Measurements from ENCODE around the gene ARHGEF12. TPM values are rescaled to one million over a fixed set of nuclear protein-coding genes. Genes with fewer than 3 reads are reported as not detected.
A peak's percentile ranks its signal among the peaks of the same experiment; 100 is the strongest.

The ARHGEF12 gene
- total and polyA plus RNA-seq, 10 of the 15 experiments (the other 5 are each of a cell fraction or from before 2014, with no cell fraction given): 2.7 to 40.8 (median 20.9) TPM

DNA sequence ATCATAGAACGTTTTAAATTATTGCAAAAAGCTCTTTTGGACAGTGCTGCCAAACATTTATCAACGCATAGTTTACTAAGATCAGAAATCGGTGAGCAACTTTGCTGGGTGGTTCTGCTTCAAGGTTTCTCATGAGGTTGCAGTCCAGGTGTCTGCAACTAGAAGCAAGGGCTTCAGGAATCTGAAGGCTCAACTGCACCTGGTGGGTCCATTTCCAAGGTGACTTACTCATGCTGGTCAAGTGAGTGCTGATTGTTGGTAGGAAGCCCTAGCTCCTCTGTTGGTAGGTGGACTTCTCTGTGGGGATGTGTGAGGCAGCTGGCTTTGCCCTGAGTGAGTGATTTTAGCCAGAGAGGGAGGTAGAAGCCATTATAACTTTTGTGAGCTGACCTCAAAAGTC, 22.5 kb downstream of the ARHGEF12 start:
- ChIA-PET SMC1A (ENCODE audit: uncharacterized antibody, unreplicated experiment) (interaction anchor here (1.0 to 2.3 kb wide), 4 partner anchors 9 to 42 kb away, joined by 3 to 6 read pairs (median 4); no protein-coding TSS in a partner anchor), POLR2A (no interaction called here), CTCF (interaction anchor here (1.3 to 1.4 kb wide), 3 partner anchors 10 to 37 kb away, joined by 4 to 6 read pairs (median 4); partner anchors contain the start of gene ARHGEF12), RAD21 (ENCODE audit: unreplicated experiment) (no interaction called here)
- Histone ChIP-seq H3K79me2 (ENCODE audit: control insufficient read depth, insufficient read depth, low read length) (no peaks in the 10 kb centered on the region; the same call in 1 of the 2 replicates), H3K27ac (ENCODE audit: control insufficient read depth, insufficient read depth) (no peak overlapping the region), H3K27me3 (replicated peaks in 1 of 2; ENCODE audit: control insufficient read depth in 2 of 2, insufficient read depth in 2 of 2, low read length in 1 of 2) (no peaks in the 10 kb centered on the region), H3K4me2 (ENCODE audit: control insufficient read depth, insufficient read depth) (no peak overlapping the region), H3K4me1 (ENCODE audit: control insufficient read depth, insufficient read depth, low read length) (no peaks in the 10 kb centered on the region), H3K4me3 (no peak overlapping the region), H4K20me1 (ENCODE audit: control insufficient read depth, insufficient read depth) (no peaks in the 10 kb centered on the region), H3K9ac (ENCODE audit: control insufficient read depth, insufficient read depth, low read length) (no peak overlapping the region), H3K36me3 (ENCODE audit: control insufficient read depth in 2 of 2, insufficient read depth in 2 of 2, low read length in 1 of 2) (no peaks in the 10 kb centered on the region; a peak in 2 of 4 replicates), H2AFZ (ENCODE audit: control insufficient read depth, low read depth, low read length) (no peak overlapping the region), H3K9me3 (replicated peaks; ENCODE audit: control insufficient read depth, insufficient read depth, low read length) (no peaks in the 10 kb centered on the region; the same call in 2 of the 3 replicates)
- no peak for FAIRE-seq
- ATAC-seq: no peak; the same call in 2 of the 3 replicates
- intact Hi-C loops (cut with micrococcal nuclease; ENCODE audit: unreplicated experiment): no loop called here
- TSS peak; percentile 13 for BruUV-seq (replicated peaks)
- no peak for DNase-seq (ENCODE audit: low read depth, low spot score)
- TF ChIP-seq, protein P1, sequence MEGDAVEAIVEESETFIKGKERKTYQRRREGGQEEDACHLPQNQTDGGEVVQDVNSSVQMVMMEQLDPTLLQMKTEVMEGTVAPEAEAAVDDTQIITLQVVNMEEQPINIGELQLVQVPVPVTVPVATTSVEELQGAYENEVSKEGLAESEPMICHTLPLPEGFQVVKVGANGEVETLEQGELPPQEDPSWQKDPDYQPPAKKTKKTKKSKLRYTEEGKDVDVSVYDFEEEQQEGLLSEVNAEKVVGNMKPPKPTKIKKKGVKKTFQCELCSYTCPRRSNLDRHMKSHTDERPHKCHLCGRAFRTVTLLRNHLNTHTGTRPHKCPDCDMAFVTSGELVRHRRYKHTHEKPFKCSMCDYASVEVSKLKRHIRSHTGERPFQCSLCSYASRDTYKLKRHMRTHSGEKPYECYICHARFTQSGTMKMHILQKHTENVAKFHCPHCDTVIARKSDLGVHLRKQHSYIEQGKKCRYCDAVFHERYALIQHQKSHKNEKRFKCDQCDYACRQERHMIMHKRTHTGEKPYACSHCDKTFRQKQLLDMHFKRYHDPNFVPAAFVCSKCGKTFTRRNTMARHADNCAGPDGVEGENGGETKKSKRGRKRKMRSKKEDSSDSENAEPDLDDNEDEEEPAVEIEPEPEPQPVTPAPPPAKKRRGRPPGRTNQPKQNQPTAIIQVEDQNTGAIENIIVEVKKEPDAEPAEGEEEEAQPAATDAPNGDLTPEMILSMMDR (IDR thresholded peaks at IDR 0.05 in 2 of 3, conservative IDR thresholded peaks at IDR 0.05 in 1 of 3; ENCODE audit: control insufficient read depth in 2 of 3, extremely low read depth in 1 of 3, insufficient read depth in 1 of 3, low read depth in 3 of 3, low read length in 3 of 3): no peak
- TF ChIP-seq, protein P2, sequence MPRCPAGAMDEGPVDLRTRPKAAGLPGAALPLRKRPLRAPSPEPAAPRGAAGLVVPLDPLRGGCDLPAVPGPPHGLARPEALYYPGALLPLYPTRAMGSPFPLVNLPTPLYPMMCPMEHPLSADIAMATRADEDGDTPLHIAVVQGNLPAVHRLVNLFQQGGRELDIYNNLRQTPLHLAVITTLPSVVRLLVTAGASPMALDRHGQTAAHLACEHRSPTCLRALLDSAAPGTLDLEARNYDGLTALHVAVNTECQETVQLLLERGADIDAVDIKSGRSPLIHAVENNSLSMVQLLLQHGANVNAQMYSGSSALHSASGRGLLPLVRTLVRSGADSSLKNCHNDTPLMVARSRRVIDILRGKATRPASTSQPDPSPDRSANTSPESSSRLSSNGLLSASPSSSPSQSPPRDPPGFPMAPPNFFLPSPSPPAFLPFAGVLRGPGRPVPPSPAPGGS (IDR thresholded peaks at IDR 0.05; ENCODE audit: borderline replicate concordance, insufficient read depth, low read depth, low read length, poor library complexity, severe bottlenecking): no peak
- no peak for TF ChIP-seq NFYA (IDR thresholded peaks at IDR 0.05; ENCODE audit: borderline replicate concordance, low read depth, low read length)
- no peak for TF ChIP-seq SUZ12 (IDR thresholded peaks at IDR 0.05; ENCODE audit: unreplicated experiment)
- no peak for TF ChIP-seq LARP7 (IDR thresholded peaks at IDR 0.05)
- no peak for TF ChIP-seq CEBPB (IDR thresholded peaks at IDR 0.05; ENCODE audit: borderline replicate concordance in 1 of 2, low read depth in 2 of 2, low read length in 2 of 2)
- TF ChIP-seq POLR2AphosphoS2 (IDR thresholded peaks at IDR 0.05; ENCODE audit: low read depth, low read length): no peak
- no peak for TF ChIP-seq CREB1 (IDR thresholded peaks at IDR 0.05; ENCODE audit: low read depth)
- no peak for TF ChIP-seq CREM (IDR thresholded peaks at IDR 0.05; ENCODE audit: low read depth)
- TF ChIP-seq, protein P3, sequence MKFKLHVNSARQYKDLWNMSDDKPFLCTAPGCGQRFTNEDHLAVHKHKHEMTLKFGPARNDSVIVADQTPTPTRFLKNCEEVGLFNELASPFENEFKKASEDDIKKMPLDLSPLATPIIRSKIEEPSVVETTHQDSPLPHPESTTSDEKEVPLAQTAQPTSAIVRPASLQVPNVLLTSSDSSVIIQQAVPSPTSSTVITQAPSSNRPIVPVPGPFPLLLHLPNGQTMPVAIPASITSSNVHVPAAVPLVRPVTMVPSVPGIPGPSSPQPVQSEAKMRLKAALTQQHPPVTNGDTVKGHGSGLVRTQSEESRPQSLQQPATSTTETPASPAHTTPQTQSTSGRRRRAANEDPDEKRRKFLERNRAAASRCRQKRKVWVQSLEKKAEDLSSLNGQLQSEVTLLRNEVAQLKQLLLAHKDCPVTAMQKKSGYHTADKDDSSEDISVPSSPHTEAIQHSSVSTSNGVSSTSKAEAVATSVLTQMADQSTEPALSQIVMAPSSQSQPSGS (IDR thresholded peaks at IDR 0.05; ENCODE audit: low read length): no peak
- TF ChIP-seq POLR2AphosphoS5 (IDR thresholded peaks at IDR 0.05; ENCODE audit: low read length): no peak
- in situ Hi-C loops (cut with MboI): no loop called here
- 97% methylated on average over 3 of the region's 3 CpGs for WGBS (ENCODE audit: insufficient coverage, insufficient replicate concordance, low lambda C conversion rate, missing lambda C conversion rate)
